GM12892 (cell line): ENCODE measurements around the gene L3MBTL3.

Source experiments
- POLR2A ChIP-seq: IDR thresholded peaks from 2 replicates; pipeline ENCODE4 v1.6.1; 2011; ENCODE audit warnings: low read depth, low read length, control low read depth
- TAF1 ChIP-seq: IDR thresholded peaks from 2 replicates; pipeline ENCODE4 v1.6.1; 2011; ENCODE audit warnings: low read depth, mild to moderate bottlenecking, control low read depth, low read length, borderline replicate concordance

- no peak for TF ChIP-seq TAF1
- TF ChIP-seq POLR2A = no peak
These were observed 72.4 kb downstream of the L3MBTL3 start for GRCh38 chr6:130090796-130091195.
